Nephron (organoid): Measurements from ENCODE around the gene PRDM16.

Experiments used
- H3K27ac Mint-ChIP-seq, 3 experiments: 2 replicates each; pipeline ENCODE4 v1.8.0; 2020; ENCODE audit warnings: mixed read lengths in 3 of 3, mild to moderate bottlenecking in 2 of 3, moderate library complexity in 1 of 3
- H3K27me3 Mint-ChIP-seq: 2 replicates; pipeline ENCODE4 v1.8.0; 2021; ENCODE audit warnings: low read depth, mild to moderate bottlenecking, moderate library complexity, mixed read lengths
- H3K36me3 Mint-ChIP-seq: 2 replicates; pipeline ENCODE4 v1.8.0; 2020; ENCODE audit warnings: low read depth, mixed read lengths
- H3K4me1 Mint-ChIP-seq: 2 replicates; pipeline ENCODE4 v1.8.0; 2020; ENCODE audit warnings: mixed read lengths
- H3K4me3 Mint-ChIP-seq, 3 experiments: 2 replicates each; pipeline ENCODE4 v1.8.0; 2020; ENCODE audit warnings: mild to moderate bottlenecking in 3 of 3, mixed read lengths in 3 of 3, moderate library complexity in 2 of 3
- H3K9me3 Mint-ChIP-seq: 2 replicates; pipeline ENCODE4 v1.8.0; 2020; ENCODE audit warnings: mixed read lengths
- TF ChIP-seq, protein P1 (sequence below), 3 experiments: fragments of 200-600 bp; sonication (generic); IDR thresholded peaks; one replicate each; pipeline ENCODE4 v1.5.0; 2021; ENCODE audit warnings: antibody characterized with exemption in 3 of 3; ENCODE audit not compliant: unreplicated experiment in 3 of 3

PRDM16 gene

DNA sequence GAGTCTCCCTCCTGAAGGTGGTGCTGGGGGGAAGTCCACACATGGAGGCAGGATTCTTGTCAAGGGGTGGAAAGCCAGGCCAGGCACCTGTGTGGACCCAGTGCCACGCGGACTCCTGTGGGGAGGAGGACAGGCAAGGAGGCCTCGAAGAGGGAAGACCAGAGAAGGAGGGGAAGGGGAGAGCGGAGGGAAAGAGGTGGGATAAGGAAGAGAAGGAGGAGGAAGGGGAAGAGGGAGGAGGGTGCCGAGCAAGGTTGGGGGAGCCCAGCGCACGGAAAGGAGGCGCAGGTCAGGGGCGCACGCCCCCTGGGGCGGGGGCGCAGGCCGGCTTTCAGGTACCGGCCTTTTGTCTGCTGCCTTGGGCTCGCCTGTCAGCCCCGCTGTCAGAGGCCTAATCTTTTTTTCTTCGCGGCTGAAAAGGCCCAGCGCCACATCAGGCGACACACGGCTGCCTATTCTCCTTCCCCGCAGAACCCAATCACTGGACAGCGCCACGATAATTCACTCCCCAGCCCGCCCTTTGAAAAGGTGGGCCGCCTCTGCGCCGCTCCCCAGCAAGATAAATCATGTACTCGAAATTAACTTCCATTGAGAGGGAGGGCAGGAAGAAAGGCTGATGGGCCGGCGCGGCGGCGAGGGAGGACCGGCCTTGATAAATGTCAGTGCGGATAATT lies 42.5 kb downstream of the PRDM16 start:
- Mint-ChIP-seq H3K27me3 (peaks cover 47% of the 10 kb centered on the region), H3K4me3 (peak overlapping the region; percentile 8 to 17 (median 17)), H3K36me3 (peaks cover 9% of the 10 kb centered on the region), H3K9me3 (peaks cover 3% of the 10 kb centered on the region), H3K27ac (peak overlapping the region in 1 of 3 experiments; percentile 8), H3K4me1 (peaks cover 16% of the 10 kb centered on the region)
- TF ChIP-seq, protein P1, sequence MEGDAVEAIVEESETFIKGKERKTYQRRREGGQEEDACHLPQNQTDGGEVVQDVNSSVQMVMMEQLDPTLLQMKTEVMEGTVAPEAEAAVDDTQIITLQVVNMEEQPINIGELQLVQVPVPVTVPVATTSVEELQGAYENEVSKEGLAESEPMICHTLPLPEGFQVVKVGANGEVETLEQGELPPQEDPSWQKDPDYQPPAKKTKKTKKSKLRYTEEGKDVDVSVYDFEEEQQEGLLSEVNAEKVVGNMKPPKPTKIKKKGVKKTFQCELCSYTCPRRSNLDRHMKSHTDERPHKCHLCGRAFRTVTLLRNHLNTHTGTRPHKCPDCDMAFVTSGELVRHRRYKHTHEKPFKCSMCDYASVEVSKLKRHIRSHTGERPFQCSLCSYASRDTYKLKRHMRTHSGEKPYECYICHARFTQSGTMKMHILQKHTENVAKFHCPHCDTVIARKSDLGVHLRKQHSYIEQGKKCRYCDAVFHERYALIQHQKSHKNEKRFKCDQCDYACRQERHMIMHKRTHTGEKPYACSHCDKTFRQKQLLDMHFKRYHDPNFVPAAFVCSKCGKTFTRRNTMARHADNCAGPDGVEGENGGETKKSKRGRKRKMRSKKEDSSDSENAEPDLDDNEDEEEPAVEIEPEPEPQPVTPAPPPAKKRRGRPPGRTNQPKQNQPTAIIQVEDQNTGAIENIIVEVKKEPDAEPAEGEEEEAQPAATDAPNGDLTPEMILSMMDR (IDR thresholded peaks at IDR 0.05; ENCODE audit: unreplicated experiment in 3 of 3): no peak

DNA sequence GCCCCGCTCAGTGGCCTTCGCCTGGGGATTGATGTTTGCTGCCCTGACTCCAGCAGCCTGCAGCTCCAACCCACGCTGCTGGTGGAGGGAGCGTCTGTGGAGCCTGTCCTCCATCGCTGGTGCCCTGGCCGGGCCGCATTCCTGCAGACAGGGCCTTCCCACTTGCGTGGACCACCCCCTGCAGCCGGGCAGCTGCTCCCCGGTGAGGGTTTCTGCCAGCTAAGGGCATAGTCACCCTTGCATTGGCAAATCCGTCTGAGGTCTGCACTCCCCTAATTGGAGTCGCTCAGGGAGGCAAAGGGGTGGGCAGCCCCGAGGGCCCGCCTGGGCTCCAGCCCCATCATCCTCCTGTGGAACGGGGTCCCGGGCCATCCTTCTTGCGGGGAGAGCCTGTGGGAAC lies 43.5 kb downstream of the PRDM16 start:
- Mint-ChIP-seq H3K9me3 (peaks cover 3% of the 10 kb centered on the region), H3K4me1 (peaks cover 22% of the 10 kb centered on the region), H3K27me3 (peaks cover 54% of the 10 kb centered on the region), H3K36me3 (peaks cover 9% of the 10 kb centered on the region), H3K27ac (no peak overlapping the region), H3K4me3 (no peak overlapping the region)
- TF ChIP-seq, protein P1 (IDR thresholded peaks at IDR 0.05; ENCODE audit: unreplicated experiment in 3 of 3): no peak

- Mint-ChIP-seq H3K27me3 (peaks cover 48% of the 10 kb centered on the region), H3K9me3 (peaks cover under 1% of the 10 kb centered on the region), H3K4me1 (peaks cover 22% of the 10 kb centered on the region), H3K36me3 (peaks cover 6% of the 10 kb centered on the region), H3K4me3 (no peak overlapping the region), H3K27ac (no peak overlapping the region)
- TF ChIP-seq, protein P1 (IDR thresholded peaks at IDR 0.05; ENCODE audit: unreplicated experiment in 3 of 3): no peak
Measured at GRCh38 chr1:3113047-3113740, 44.2 kb downstream of the PRDM16 start.

GRCh38 chr1:3113741-3114056 lies 44.7 kb downstream of the PRDM16 start:
- peak overlapping the region in 1 of 3 experiments; percentile 56 for H3K27ac Mint-ChIP-seq
- peaks cover 45% of the 10 kb centered on the region for H3K27me3 Mint-ChIP-seq
- peaks cover 3% of the 10 kb centered on the region for H3K36me3 Mint-ChIP-seq
- H3K4me3 Mint-ChIP-seq: no peak overlapping the region
- TF ChIP-seq, protein P1 (IDR thresholded peaks at IDR 0.05; ENCODE audit: unreplicated experiment in 3 of 3): no peak
- H3K9me3 Mint-ChIP-seq: no peaks in the 10 kb centered on the region
- peaks cover 22% of the 10 kb centered on the region for H3K4me1 Mint-ChIP-seq

GRCh38 chr1:3114131-3114744 lies 45.2 kb downstream of the PRDM16 start:
- H3K4me1 Mint-ChIP-seq: peaks cover 23% of the 10 kb centered on the region
- TF ChIP-seq, protein P1 (IDR thresholded peaks at IDR 0.05; ENCODE audit: unreplicated experiment in 3 of 3): no peak
- peaks cover 43% of the 10 kb centered on the region for H3K27me3 Mint-ChIP-seq
- no peaks in the 10 kb centered on the region for H3K9me3 Mint-ChIP-seq
- H3K36me3 Mint-ChIP-seq: peaks cover 2% of the 10 kb centered on the region
- no peak overlapping the region for H3K4me3 Mint-ChIP-seq
- peak overlapping the region in 1 of 3 experiments; percentile 56 for H3K27ac Mint-ChIP-seq
